HG03135 (cell line): ENCODE results near the gene LMX1B.

ENCODE experiments used
- ATAC-seq: cut with Tn5 transposase; IDR thresholded peaks from one replicate; pipeline ENCODE4 v1.9.1; 2021; ENCODE audit warnings: mild to moderate bottlenecking, moderate library complexity; ENCODE audit not compliant: unreplicated experiment

LMX1B gene

DNA sequence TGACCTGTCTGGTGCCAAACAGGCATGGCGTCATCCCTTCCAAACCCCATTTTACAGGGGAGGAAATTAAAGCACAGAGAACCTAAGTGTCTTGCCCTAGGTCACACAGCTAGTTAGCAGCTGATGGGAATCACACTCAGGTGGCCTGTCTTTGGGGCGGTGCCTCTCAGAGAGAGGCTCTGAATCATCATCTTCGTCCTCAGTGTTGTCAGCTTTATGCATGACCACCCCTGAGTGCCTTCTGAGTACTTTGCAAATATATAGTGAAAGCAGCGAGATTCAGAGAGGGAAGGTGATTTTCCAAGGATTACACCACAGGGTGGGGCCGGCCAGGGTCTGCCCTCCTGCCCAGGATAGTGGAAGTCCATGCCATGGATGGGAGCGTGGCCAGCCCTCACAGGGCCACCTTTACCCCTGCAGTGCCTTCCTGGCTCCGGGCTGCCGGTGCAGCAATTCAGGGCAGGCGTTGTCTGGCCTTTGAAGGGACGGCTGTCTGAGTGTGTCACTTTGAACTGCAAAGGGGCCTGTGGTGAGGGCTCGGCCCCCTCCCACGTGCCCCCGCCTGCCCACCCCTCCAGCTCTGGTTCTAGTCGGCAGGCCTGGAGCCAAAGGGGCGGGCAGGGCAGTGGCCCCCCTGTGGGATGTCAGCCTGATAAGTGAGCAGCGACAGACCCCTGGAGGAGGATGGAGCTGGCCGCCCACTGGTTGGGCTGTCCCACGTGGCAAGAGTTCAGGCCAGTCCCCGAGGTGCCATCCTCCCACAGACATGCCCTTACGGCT lies 16.9 kb downstream of the LMX1B start:
- no peak for ATAC-seq

GRCh38 chr9:126631254-126631653 lies 17.5 kb downstream of the LMX1B start:
- ATAC-seq = no peak

GRCh38 chr9:126633881-126634558 lies 20.3 kb downstream of the LMX1B start:
- ATAC-seq = no peak

- ATAC-seq = no peak
These were observed 21.3 kb downstream of the LMX1B start for GRCh38 chr9:126635061-126635460.

DNA sequence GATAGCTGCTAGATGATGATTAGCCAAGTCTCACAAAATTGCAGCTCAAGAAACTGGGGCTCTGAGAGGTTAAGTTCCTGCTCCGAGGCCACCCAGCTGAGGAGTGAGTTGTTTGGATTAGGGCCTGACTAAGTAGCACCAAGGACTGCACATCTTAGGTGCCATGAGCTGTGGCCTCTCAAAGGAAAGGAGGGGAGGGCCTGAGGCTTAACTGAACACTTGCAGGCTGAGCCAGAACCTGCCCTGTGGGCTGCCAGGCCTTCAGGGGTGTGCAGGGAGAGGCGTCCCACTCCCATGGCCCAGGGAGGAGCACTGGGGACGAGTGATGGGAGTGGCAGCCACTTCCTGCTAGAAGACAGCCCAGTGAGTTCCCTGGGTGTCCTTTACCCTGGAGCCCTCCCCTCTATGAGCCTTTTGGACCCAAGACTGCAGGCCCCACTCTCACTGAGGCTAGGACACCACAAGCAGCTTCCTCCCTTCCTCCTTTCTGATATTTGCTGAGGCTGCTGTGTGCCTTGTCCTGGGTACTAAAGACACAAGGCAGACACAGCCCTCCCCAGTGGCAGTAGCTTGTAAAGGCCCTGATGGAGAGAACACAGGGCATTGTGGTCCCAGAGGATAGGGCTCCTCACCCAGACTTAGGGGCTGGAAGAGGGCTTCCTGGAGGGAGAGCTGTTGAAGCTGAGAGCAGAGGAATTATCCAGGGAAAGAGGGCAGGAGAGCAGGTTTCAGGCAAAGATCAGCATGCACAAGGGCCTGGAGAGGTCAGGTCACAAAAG lies 22.1 kb downstream of the LMX1B start:
- no peak for ATAC-seq

DNA sequence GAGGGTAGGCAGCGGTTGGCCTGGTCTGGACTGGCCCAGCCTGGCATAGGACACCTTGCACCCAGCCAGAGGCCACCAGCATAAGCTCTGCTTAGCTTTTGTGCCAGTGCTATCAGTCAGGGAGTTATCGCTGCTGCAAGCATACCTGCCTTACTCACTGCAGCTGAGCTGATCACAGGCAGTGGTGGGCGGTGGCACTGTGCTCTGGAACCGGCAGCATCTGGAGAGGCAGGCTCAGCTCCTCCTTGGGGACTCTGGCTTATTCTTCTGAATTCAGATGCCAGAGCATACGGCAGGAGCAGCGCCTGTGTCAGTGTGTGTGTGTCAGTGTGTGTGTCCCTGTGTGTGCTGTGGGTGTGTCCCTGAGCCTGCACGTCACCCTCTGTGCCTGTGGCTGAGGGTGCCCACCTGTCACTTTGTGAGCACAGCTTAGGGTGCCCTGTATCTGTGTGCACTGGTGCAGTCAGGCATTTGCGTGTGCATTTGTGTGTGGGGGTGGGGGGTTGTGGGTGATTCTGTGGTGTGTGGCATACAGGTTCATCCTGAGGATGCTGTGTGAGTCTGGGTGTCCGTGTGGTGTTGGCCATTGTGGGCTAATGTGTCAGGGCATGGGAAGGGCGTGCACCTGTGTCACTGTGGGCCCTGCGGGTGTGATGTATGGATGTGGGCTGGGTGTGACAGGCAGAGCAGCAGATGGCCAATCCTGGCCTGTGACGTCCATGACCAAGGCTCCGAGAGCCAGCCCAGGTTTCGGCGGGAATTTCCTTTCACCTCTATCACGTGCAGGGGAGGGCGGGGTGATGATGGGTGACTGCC lies 23.5 kb downstream of the LMX1B start:
- ATAC-seq = no peak

GRCh38 chr9:126638571-126639132 lies 24.9 kb downstream of the LMX1B start:
- ATAC-seq = no peak

DNA sequence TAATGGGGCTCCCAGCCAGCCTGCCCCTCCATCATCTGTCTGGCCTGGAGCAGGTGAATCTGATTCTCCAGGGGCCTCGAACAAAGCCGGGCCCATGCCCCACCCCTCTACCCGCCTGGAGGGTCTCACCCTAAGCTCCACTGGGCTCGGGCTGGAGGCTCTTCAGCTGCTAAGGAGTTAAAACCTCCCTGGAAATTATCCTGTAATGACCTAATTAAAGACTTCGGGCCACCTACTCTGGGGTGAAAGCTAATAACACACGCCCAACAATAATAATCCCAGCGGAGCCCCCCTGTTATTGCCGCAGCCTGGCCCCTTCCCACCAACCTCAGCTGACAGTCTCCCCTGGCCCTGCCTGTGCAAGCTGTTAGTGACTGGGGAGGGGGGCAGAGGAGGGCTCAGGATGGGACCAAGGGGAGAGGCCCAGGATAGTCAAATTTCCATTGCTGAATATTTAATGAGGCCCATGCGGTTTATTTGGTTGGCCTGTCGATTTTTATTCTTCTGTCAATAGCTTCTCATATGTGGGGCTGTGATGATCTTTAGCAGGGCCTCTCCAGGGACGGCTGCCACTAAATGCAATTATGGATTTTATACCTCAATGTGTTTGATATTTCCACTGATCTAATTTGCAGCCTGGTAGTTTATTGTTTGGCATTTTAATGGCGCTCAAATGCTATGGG lies 25.7 kb downstream of the LMX1B start:
- ATAC-seq = no peak

DNA sequence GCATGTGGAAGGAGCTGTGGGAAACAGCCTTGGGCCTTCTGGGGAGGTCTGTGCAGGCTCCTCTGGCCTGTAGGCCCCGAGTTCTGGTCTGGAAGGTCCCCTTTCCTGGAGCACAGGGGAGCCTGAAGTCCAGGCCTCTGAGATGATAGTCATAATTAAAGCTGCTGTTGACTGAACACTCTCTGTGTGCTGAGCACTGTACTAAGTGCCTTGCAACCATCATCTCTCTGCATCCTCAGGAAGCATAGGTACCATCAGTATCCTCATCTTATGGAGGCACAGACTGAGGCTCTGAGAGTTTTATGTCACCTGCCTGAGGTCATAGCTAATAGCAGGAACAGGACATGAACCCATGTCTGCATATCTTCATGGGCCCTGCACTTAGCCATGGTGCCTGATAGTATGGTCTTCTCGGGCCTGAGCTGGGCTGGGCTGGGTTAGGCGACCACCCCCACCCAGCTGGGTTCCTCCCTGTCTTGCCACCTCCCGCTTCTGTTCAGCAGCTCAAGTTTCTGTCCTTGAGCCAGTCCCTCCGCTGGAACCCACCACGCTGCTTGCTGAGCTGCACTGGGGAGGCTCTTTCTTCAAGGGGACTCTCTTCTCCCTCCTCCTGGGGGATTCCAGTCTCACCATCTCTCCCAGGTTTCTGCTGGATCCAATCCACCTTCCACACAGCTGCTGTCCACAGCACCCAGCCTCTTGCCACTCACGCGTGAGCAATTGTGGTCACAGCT lies 27.6 kb downstream of the LMX1B start:
- no peak for ATAC-seq

DNA sequence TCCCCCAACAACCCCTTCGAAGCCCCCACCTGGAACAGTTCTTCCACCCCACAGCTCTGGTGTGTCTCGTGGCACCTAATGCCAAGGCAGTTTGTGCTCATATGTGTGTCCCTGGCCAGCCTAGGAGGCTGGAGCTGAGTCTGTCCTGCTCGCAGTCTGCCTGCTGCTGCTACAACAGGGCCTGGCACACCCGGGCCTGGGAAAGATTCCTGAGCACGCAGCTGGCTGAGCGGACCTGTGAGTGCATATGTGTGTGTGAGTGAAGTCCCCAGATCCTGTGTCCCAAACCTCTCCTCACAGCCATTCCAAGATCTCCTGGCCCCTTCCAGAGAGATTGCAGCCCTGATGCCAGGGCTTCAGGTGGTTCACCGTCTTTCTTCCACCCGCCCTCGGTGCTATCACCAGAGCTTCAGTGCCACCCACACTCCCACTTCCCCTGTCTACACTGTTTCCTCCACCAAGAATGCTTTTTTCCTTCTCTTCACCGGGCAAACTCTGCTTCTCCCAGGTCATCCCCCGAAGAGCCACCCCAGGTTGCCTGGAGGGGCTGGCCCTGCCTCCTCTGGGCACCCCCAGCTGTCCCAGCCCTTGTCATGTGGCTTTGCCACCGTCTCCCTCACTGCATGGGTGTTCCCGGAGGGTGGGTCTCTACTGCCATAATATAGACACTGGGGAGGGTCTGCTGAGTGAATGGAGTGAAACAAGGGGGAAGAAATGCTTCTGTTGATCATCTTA lies 28.4 kb downstream of the LMX1B start:
- ATAC-seq = no peak

DNA sequence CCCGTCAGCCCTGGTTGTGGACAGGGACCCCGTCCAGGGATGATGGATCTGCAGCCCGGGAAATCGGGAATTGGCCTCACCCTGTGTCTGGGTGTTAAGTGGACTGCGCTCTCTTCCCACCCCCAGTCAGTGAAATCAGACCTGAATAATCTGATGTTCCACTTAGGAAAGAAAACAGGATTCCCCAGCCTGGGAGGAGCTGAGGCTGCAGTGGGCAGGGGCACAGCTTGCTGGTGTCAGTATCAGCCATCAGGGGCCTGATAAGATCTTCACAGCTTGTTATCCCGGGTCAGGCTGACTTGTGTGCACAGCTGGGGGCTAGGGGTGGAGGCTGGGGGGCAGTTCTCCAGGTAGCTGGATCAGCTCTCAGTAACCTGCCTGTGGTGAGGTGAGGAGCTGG lies 29.1 kb downstream of the LMX1B start:
- ATAC-seq = no peak

DNA sequence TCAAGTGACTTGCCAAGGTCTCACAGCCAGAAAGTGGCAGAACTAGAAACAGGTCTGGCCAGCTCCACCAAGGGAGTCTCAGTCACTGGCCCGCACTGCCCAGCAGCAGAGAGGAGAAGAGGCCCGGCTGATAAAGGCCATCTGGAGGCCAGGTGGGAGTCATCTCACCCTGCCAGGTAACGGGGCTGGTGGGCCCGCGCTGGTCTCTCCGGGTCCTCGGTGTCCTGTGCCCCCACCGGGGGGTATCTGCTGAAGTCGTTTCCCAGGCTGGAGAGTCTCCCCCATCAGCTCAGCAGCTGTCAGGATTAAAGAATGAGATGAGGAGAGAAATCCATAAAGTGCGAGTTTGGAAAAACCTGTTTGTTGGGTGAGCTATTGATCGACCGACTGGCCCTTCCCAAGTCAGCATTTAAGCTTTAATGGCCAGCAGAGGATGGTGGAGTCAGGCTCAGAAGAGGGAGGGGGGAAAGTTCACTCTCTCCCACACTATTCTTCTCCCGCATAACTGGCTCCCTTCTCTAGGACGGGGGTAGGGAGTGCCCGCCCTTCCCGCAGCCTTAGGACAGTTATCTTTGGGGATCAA lies 30.3 kb downstream of the LMX1B start:
- no peak for ATAC-seq

GRCh38 chr9:126646162-126646561 lies 32.4 kb downstream of the LMX1B start:
- no peak for ATAC-seq

DNA sequence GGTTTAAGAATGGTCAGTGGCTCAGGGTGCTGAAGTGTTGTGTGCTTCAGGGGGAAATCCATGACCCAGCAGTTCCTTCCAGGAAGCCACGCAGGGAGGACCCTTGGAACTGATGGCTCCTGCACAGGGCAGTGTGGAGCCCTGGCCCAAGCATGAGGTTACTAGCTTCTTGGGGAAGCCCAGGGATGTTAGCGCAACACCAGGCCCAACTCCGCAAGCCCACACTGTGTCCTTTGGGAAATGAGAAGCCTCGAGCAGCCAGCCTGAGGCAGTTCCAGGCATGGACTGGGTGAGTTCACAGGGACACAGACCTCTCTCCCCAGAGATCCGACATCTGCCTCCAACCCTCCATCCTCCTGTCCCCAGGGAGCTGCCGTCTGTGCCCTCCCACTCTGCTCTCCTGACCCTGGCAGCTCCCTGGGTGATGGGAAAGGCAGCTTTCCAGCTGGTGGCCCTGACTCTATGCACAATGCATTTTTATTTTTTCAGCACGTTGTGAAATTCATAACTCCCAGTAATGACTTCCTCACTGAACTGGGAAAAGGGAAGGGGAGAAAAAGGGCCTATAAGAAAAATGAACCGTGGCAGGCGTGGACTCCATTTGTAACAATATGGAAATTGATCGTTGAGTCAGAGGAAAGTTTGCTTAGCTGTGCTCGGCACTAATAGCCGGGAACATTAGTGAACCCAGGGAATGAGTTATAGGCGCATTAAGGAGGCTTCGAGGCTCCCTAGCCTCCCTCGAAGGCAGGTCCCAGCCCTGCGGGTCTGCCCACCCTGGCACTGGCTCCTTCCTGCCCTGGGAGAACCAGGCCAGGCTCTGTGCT lies 34.1 kb downstream of the LMX1B start:
- no peak for ATAC-seq

GRCh38 chr9:126649477-126649876 lies 35.7 kb downstream of the LMX1B start:
- no peak for ATAC-seq

- no peak for ATAC-seq
These were observed 36.9 kb downstream of the LMX1B start for GRCh38 chr9:126650404-126651341.
